Common myeloid progenitor, CD34-positive (primary cell): ENCODE data around the gene ALDH1A1.

Experiments used
- CTCF ChIA-PET: fragments of 350-600 bp; sonication (Branson Sonifier 250); formaldehyde crosslinking; loops from one replicate; lab custom pipeline; 2021; ENCODE audit warnings: antibody characterized with exemption; lab: Charles Lee
- POLR2A ChIA-PET: fragments of 350-600 bp; sonication (Branson Sonifier 250); formaldehyde crosslinking; loops from one replicate; lab custom pipeline; 2021; ENCODE audit warnings: antibody characterized with exemption; lab: Charles Lee
- DNase-seq, 3 donors: peaks; one replicate each; pipeline versions ENCODE4 v3.0.0 to v3.0.0-alpha.2; 2013
- H3K27ac ChIP-seq, 2 experiments: 1 replicate in 1 of 2; 2 replicates in 1 of 2; pipeline ENCODE4 v1.7.0; 2013; ENCODE audit warnings: inconsistent platforms in 2 of 2, low read length in 2 of 2, mild to moderate bottlenecking in 2 of 2, low read depth in 1 of 2, moderate library complexity in 1 of 2; ENCODE audit not compliant: severe bottlenecking in 2 of 2, insufficient read depth in 1 of 2, poor library complexity in 1 of 2
- H3K27me3 ChIP-seq, 5 experiments: replicated peaks in 2 of 5; 1 replicate in 3 of 5; 2 replicates in 2 of 5; pipeline versions ENCODE4 v1.6.1 to v1.7.0; 2013; ENCODE audit warnings: low read length in 4 of 5, mild to moderate bottlenecking in 2 of 5, moderate library complexity in 2 of 5, inconsistent platforms in 1 of 5; ENCODE audit not compliant: insufficient read depth in 5 of 5, control insufficient read depth in 4 of 5
- H3K36me3 ChIP-seq, 4 experiments: 1 replicate in 2 of 4; 2 replicates in 2 of 4; pipeline versions ENCODE4 v1.6.1 to v1.7.0; 2013; ENCODE audit warnings: low read length in 3 of 4, control low read depth in 1 of 4, mild to moderate bottlenecking in 1 of 4; ENCODE audit not compliant: control insufficient read depth in 4 of 4, insufficient read depth in 4 of 4
- H3K4me1 ChIP-seq, 4 experiments: 1 replicate in 3 of 4; 2 replicates in 1 of 4; pipeline versions ENCODE4 v1.6.1 to v1.7.1; 2013; ENCODE audit warnings: low read length in 3 of 4, mild to moderate bottlenecking in 3 of 4, control low read depth in 1 of 4, inconsistent platforms in 1 of 4, moderate library complexity in 1 of 4; ENCODE audit not compliant: control insufficient read depth in 4 of 4, insufficient read depth in 4 of 4; ENCODE audit errors: control extremely low read depth in 1 of 4
- H3K4me3 ChIP-seq, 7 experiments: 1 replicate in 4 of 7; 2 replicates in 3 of 7; pipeline versions ENCODE4 v1.5.1 to v1.7.0; 2013; ENCODE audit warnings: mild to moderate bottlenecking in 7 of 7, low read length in 6 of 7, moderate library complexity in 6 of 7, inconsistent platforms in 2 of 7, low read depth in 2 of 7, control low read depth in 1 of 7; ENCODE audit not compliant: insufficient read depth in 4 of 7, control insufficient read depth in 1 of 7; ENCODE audit errors: extremely low read depth in 1 of 7
- H3K9me3 ChIP-seq, 5 experiments: 1 replicate in 4 of 5; 2 replicates in 1 of 5; pipeline versions ENCODE4 v1.6.1 to v1.7.1; 2013; ENCODE audit warnings: low read length in 4 of 5, mild to moderate bottlenecking in 2 of 5, inconsistent platforms in 1 of 5, low read depth in 1 of 5, moderate library complexity in 1 of 5; ENCODE audit not compliant: control insufficient read depth in 4 of 5, insufficient read depth in 2 of 5; ENCODE audit errors: control extremely low read depth in 1 of 5
- WGBS: methylation state at CpG from one replicate; pipeline ENCODE4 v1.1.5; 2013; ENCODE audit not compliant: insufficient coverage; 5-methylcytosine and 5-hydroxymethylcytosine counted together

Gene ALDH1A1

DNA sequence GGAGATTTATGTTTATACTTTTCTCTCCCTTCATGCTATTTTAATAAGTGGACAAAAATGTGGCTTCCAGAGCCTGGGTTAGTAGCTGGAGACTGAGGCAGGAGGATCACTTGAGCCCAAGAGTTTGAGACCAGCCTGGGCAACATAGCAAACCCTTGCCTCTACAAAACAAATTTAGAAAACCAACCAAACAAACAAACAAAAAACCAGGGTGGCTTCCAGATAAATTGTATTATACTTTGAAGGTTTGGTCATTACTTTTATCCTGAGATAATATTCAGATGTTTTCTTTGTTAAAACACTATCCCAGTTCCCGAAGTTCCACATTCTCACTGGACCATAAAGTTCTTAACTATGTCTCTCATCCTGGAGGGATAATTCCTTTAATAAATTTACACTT, 46.0 kb downstream of the ALDH1A1 start:
- WGBS: no CpG with 5 or more reads among the region's 1 CpG
- H3K4me3 ChIP-seq: no peak overlapping the region
- H3K36me3 ChIP-seq: peaks cover 0 to 27% (median 7%) of the 10 kb centered on the region in 4 experiments
- H3K27ac ChIP-seq: no peak overlapping the region
- H3K27me3 ChIP-seq: no peaks in the 10 kb centered on the region
- no peaks in the 10 kb centered on the region for H3K9me3 ChIP-seq
- DNase-seq: no peak
- ChIA-PET CTCF (interaction anchor here (0.7 to 1.7 kb wide), 4 partner anchors 17 to 176 kb away, joined by 3 to 6 read pairs (median 4); no protein-coding TSS in a partner anchor), POLR2A (no interaction called here)
- H3K4me1 ChIP-seq: no peaks in the 10 kb centered on the region

DNA sequence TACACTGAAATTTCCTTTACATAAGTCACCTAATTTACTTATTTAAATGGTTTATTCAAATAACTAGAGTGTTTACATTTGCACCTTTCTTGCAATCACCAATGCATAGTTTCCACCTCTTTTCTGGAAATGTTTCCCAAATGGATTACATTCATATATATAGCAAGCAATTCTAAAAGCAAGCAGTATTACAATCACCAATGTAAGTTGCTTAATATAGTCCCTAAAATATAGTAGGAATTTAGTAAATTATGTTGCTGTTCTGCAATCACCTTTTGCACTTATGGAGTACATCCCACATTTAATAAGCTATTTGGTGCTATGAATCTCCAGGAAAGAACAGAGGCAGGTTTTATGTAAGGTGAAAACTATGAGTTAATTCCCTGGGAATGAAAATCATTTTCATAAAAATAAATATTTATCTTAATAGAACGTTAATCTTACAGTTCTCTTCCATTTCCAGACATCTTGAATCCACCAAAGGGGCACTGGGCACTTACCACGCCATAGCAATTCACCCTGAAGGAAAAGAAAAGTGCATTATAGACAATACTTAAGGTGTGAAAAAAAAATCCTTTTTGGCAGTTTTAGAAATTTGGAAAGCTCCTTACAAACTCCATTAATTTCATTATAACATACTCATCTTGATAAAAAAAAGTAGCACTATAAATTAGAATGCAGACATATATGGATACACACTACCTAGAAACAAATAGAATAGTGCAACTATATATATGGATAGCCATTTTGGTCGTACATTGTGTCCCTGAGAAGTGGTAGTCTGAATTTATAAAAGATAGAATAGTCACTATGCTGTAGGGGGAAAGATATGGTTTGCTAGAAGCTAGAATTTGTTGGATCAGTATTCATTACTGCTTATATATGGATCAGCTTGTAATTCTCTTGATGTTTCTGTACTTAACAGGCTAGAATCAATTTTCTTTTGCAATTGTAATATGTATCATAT, 47.1 kb downstream of the ALDH1A1 start:
- ChIA-PET CTCF (interaction anchor here (0.7 to 1.7 kb wide), 6 partner anchors 10 to 177 kb away, joined by 3 to 6 read pairs (median 3); no protein-coding TSS in a partner anchor), POLR2A (no interaction called here)
- Histone ChIP-seq H3K36me3 (peaks cover 0 to 28% (median 6%) of the 10 kb centered on the region in 4 experiments), H3K4me1 (no peaks in the 10 kb centered on the region), H3K27ac (no peak overlapping the region), H3K4me3 (no peak overlapping the region), H3K9me3 (no peaks in the 10 kb centered on the region), H3K27me3 (no peaks in the 10 kb centered on the region)
- DNase-seq: no peak
- WGBS: 100% methylated on average over 1 of the region's 3 CpGs

DNA sequence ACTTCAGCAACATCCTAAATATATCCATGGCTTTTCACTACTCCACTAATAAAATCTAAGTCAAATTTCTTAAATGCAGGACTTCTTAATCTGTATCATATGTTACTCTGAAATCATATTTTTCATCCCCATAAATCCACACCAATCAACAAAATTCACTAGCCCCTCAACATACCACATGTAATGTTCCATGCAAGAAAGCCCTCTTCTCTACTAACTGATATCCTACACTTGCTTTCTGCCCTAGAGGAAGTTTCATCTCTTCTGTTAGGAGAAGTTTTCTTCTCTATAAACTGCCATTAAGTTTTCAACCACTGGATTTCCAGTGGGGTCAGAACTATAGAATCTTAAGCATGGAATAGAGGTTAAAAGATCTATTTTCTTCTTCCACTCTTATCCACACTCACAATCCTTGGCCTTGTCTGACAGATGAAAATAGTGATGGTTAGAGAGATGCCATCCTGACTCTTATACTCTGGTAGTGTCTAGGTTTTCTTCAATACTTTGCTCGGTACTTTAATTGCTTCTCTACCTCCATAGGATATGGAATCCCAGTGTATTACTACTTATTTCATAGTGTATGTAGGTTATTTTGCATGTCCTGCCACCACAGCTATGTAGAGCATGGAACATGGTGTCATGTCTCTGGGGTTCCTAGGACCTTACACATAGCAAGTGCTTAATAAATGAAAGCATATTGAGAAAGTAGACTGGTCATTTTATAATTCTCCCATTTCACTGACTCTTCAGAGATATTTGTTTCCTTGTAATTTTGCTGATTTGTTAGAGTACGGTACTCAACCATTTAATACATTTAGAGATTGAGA, 48.4 kb downstream of the ALDH1A1 start:
- Histone ChIP-seq H3K27ac (no peak overlapping the region), H3K4me1 (no peaks in the 10 kb centered on the region), H3K36me3 (peaks cover 0 to 31% (median 6%) of the 10 kb centered on the region in 4 experiments), H3K27me3 (no peaks in the 10 kb centered on the region), H3K4me3 (no peak overlapping the region), H3K9me3 (no peaks in the 10 kb centered on the region)
- no CpG with 5 or more reads among the region's 2 CpGs for WGBS
- no peak for DNase-seq
- ChIA-PET CTCF (no interaction called here), POLR2A (no interaction called here)

DNA sequence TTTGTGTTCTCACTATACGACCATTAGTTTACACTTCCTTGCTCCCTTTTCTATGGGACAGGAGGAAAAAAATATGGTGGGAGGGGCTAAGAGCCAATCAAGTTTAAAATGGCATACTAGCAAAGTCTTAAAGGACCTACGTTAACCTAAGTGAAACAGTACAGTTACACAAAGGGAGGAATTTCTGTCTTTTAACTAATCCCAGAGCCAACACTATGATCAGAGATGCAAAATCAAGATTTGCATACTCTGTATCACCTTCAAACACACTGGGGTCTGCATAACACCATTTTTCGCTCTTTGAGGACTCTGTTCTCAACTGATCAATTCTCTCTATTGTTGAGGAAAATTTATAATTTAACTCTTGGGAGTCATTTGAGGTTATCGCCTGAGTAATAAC, 49.8 kb downstream of the ALDH1A1 start:
- H3K36me3 ChIP-seq: peaks cover 0 to 32% (median 5%) of the 10 kb centered on the region in 4 experiments
- ChIA-PET CTCF (no interaction called here), POLR2A (no interaction called here)
- DNase-seq: no peak
- H3K27me3 ChIP-seq: no peaks in the 10 kb centered on the region
- H3K9me3 ChIP-seq: no peaks in the 10 kb centered on the region
- no peak overlapping the region for H3K27ac ChIP-seq
- H3K4me1 ChIP-seq: no peaks in the 10 kb centered on the region
- no peak overlapping the region for H3K4me3 ChIP-seq
- no CpG with 5 or more reads among the region's 4 CpGs for WGBS

DNA sequence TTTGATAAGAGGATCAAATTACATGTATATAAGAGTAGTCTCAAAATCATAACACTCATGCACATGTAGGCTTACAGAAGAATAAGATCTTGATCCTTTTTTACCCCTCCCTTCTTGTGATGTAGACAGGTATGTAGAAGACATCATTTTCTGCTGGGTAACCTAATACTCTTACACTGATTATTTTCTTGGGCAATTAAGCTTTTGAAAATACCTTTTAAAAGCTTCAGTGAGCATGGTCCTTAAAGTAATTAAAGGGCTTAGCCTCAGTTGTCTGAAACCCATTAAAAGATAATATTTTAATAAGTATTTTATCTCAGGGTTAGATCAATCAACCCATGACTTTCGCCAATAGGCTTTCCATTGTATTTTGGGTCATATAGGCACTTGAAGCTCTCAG, 50.6 kb downstream of the ALDH1A1 start:
- no peaks in the 10 kb centered on the region for H3K27me3 ChIP-seq
- WGBS: 100% methylated on average over 1 of the region's 1 CpG
- POLR2A ChIA-PET: no interaction called here
- no peaks in the 10 kb centered on the region for H3K4me1 ChIP-seq
- H3K27ac ChIP-seq: no peak overlapping the region
- DNase-seq: no peak
- H3K9me3 ChIP-seq: no peaks in the 10 kb centered on the region
- H3K4me3 ChIP-seq: no peak overlapping the region
- peaks cover 0 to 35% (median 5%) of the 10 kb centered on the region in 4 experiments for H3K36me3 ChIP-seq
- CTCF ChIA-PET: interaction anchor here (1.0 kb wide), 1 partner anchor 120 kb away, joined by 3 read pairs; no protein-coding TSS in a partner anchor

DNA sequence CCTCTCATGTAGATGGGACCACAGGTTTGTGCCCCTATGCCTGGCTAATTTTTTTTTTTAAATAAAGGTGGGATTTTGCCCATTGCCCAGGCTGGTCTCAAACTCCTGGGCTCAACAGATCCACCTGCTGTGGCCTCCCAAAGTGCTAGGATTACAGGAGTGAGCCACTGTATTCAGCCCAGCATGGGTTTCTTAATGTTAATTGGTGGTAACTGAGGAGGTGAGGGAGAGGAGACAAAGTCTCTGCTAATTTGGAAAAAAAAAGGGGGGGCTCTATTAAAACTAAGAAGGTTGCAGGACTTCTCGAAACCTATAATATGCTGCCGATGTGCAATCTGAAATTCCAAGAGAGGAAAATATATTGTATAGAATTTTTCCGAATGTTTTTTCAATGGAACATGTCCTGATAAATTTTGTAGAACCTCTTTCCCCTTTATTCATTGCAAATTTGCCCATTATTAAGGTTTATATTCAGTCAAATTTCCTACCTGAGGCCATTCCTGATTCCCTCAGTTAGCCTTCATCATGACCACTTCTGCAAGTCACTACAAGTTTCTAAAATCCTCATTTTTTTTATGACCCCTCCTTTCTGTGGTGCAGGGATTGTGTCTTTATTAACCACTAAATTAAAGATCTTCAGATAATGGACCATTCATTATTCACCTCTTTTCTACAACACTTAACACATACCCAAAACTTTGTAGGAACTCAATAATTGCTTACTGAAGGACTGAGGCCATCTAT, 52.9 kb downstream of the ALDH1A1 start:
- Histone ChIP-seq H3K27me3 (no peaks in the 10 kb centered on the region), H3K9me3 (no peaks in the 10 kb centered on the region), H3K36me3 (peaks cover 0 to 29% (median 5%) of the 10 kb centered on the region in 4 experiments), H3K4me3 (no peak overlapping the region), H3K4me1 (no peaks in the 10 kb centered on the region), H3K27ac (no peak overlapping the region)
- WGBS: no CpG with 5 or more reads among the region's 3 CpGs
- POLR2A ChIA-PET: no interaction called here
- no peak for DNase-seq
- CTCF ChIA-PET: interaction anchor here (1.3 kb wide), 2 partner anchors 28 to 122 kb away, joined by 3 to 4 read pairs; no protein-coding TSS in a partner anchor
